HL-60 (cell line): ENCODE results near the gene OSM.

Experiments used
- POLR2AphosphoS5 ChIP-seq: IDR thresholded peaks from 2 replicates; pipeline ENCODE4 v1.6.1; 2012; ENCODE audit warnings: low read depth
- SPI1 ChIP-seq: IDR thresholded peaks from 2 replicates; pipeline ENCODE4 v1.6.1; 2012; ENCODE audit warnings: low read depth, mild to moderate bottlenecking, borderline replicate concordance
- TF ChIP-seq, protein P1 (sequence below): IDR thresholded peaks from one replicate; pipeline ENCODE4 v1.5.1; 2011; ENCODE audit warnings: low read length, control low read depth, inconsistent platforms; ENCODE audit not compliant: insufficient read depth

DNA sequence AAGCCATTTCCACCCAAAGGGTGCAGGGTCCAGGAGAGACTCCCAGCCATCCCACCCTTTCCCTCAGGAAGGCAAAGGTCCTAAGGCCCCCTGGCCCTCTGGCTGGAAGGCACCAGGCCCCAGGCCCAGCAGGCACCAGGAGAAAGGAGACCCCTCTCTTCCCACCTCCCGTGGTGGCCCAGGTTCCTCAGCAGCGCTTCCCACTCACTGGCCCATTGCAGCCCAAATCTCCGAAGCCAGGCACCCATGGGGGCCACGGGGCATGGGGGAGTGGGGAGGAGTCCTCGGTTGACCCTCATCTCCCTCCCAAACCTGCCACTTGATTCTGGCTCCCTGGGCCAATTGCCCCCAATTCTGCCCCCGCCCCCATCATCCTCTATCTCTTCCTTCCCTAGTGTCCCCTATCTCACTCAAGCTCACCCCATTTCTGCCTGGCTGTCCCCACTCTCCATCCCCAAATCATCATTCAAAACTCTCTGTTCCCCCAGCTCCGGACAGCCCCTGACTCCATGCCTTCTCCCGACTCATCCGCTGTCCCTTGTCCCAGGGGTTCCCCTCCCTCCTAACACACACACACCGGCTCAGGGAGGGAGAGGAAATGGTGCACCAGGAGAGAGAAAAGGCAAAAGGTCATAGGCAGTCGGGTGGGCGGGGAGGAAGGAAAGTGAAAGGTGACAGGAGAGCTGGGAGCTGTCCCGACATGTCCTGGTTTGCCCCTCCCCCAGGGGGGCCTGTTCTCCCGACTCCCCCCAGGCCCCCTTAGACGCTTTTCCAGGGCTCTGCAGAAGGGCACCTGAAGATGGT is 21.3 kb downstream of the OSM start:
- TF ChIP-seq SPI1 (no peak), POLR2AphosphoS5 (no peak)
- TF ChIP-seq, protein P1, sequence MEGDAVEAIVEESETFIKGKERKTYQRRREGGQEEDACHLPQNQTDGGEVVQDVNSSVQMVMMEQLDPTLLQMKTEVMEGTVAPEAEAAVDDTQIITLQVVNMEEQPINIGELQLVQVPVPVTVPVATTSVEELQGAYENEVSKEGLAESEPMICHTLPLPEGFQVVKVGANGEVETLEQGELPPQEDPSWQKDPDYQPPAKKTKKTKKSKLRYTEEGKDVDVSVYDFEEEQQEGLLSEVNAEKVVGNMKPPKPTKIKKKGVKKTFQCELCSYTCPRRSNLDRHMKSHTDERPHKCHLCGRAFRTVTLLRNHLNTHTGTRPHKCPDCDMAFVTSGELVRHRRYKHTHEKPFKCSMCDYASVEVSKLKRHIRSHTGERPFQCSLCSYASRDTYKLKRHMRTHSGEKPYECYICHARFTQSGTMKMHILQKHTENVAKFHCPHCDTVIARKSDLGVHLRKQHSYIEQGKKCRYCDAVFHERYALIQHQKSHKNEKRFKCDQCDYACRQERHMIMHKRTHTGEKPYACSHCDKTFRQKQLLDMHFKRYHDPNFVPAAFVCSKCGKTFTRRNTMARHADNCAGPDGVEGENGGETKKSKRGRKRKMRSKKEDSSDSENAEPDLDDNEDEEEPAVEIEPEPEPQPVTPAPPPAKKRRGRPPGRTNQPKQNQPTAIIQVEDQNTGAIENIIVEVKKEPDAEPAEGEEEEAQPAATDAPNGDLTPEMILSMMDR = no peak
